Measurements from ENCODE around the gene RABEP1. TPM values are rescaled to one million over a fixed set of nuclear protein-coding genes. Genes with fewer than 3 reads are reported as not detected.

The RABEP1 gene
- total and polyA plus RNA-seq, 9 of the 15 experiments (the other 6 are each of a cell fraction or from before 2014, with no cell fraction given), result 8.2 to 38.9 (median 30.3) TPM

- Histone ChIP-seq H3K36me3 (ENCODE audit: control insufficient read depth, insufficient read depth, low read length) (peaks cover 25% of the 10 kb centered on the region; the same call in 2 of the 3 replicates), H3K9ac (ENCODE audit: insufficient read depth in 1 of 2, low read depth in 2 of 2, low read length in 2 of 2) (no peak overlapping the region), H3K79me2 (ENCODE audit: control insufficient read depth, insufficient read depth, low read length) (no peaks in the 10 kb centered on the region), H3K4me1 (replicated peaks in 1 of 2; ENCODE audit: control insufficient read depth in 2 of 2, insufficient read depth in 2 of 2, low read length in 2 of 2) (no peaks in the 10 kb centered on the region), H3K27ac (ENCODE audit: extremely low read depth, low read depth, low read length) (no peak overlapping the region), H3K9me3 (replicated peaks; ENCODE audit: control insufficient read depth, insufficient read depth, low read depth, low read length) (no peaks in the 10 kb centered on the region), H4K20me1 (replicated peaks; ENCODE audit: control insufficient read depth, insufficient read depth, low read length) (no peaks in the 10 kb centered on the region), H2AFZ (ENCODE audit: low read depth, low read length) (no peak overlapping the region), H3K9me1 (ENCODE audit: control insufficient read depth, insufficient read depth, low read length) (no peaks in the 10 kb centered on the region), H3K4me3 (no peak overlapping the region), H3K4me2 (ENCODE audit: insufficient read depth, low read length) (no peak overlapping the region), H3K27me3 (ENCODE audit: control insufficient read depth in 2 of 2, insufficient read depth in 2 of 2, low read length in 2 of 2) (no peaks in the 10 kb centered on the region)
- no peak for TF ChIP-seq ZNF507 (tag; conservative IDR thresholded peaks at IDR 0.05)
- TF ChIP-seq SMARCA5 (IDR thresholded peaks at IDR 0.05), result no peak
- no peak for TF ChIP-seq CHAMP1 (IDR thresholded peaks at IDR 0.05)
- ChIA-PET CTCF (ENCODE audit: low intra/inter-chr PET ratio) (no interaction called here), POLR2A (no interaction called here)
- no TSS peak for BruUV-seq (replicated peaks)
- in situ Hi-C loops (cut with MboI) (no loop called here), intact Hi-C loops (cut with micrococcal nuclease) (no loop called here)
- 93% methylated on average over 7 of the region's 9 CpGs for WGBS (ENCODE audit: insufficient coverage, low coverage, missing lambda C conversion rate)
- no peak for DNase-seq (ENCODE audit: extremely low read depth in 1 of 4, low spot score in 3 of 4)
- no peak for FAIRE-seq
- no peak for ATAC-seq
Measured at GRCh38 chr17:5344914-5345313, 62.8 kb downstream of the RABEP1 start.

- no peak overlapping the region for H3K4me3 ChIP-seq
- H3K27me3 ChIP-seq (ENCODE audit: control insufficient read depth in 2 of 2, insufficient read depth in 2 of 2, low read length in 2 of 2), result no peaks in the 10 kb centered on the region
- ATAC-seq (no peak), DNase-seq (ENCODE audit: extremely low read depth in 1 of 4, low spot score in 3 of 4) (no peak), FAIRE-seq (no peak)
- ChIA-PET CTCF (ENCODE audit: low intra/inter-chr PET ratio) (no interaction called here), POLR2A (no interaction called here)
- peaks cover 56% of the 10 kb centered on the region for H3K36me3 ChIP-seq (ENCODE audit: control insufficient read depth, insufficient read depth, low read length)
- H3K4me1 ChIP-seq (replicated peaks in 1 of 2; ENCODE audit: control insufficient read depth in 2 of 2, insufficient read depth in 2 of 2, low read length in 2 of 2), result no peaks in the 10 kb centered on the region
- in situ Hi-C loops (cut with MboI), result no loop called here
- no peak overlapping the region for H3K27ac ChIP-seq (ENCODE audit: extremely low read depth, low read depth, low read length)
- H3K4me2 ChIP-seq (ENCODE audit: insufficient read depth, low read length), result no peak overlapping the region
- no peak overlapping the region for H3K9ac ChIP-seq (ENCODE audit: insufficient read depth in 1 of 2, low read depth in 2 of 2, low read length in 2 of 2)
- no peaks in the 10 kb centered on the region for H4K20me1 ChIP-seq (replicated peaks; ENCODE audit: control insufficient read depth, insufficient read depth, low read length)
- no peaks in the 10 kb centered on the region for H3K9me1 ChIP-seq (ENCODE audit: control insufficient read depth, insufficient read depth, low read length)
- intact Hi-C loops (cut with micrococcal nuclease), result no loop called here
- WGBS (ENCODE audit: insufficient coverage, low coverage, missing lambda C conversion rate), result 85% methylated on average over 2 of the region's 4 CpGs
- H2AFZ ChIP-seq (ENCODE audit: low read depth, low read length), result no peak overlapping the region
- no TSS peak for BruUV-seq (replicated peaks)
- H3K9me3 ChIP-seq (replicated peaks; ENCODE audit: control insufficient read depth, insufficient read depth, low read depth, low read length), result no peaks in the 10 kb centered on the region
- no peaks in the 10 kb centered on the region for H3K79me2 ChIP-seq (ENCODE audit: control insufficient read depth, insufficient read depth, low read length)
- TF ChIP-seq RAD21 (CRISPR knock-in tag; conservative IDR thresholded peaks at IDR 0.05 in 1 of 2, IDR thresholded peaks at IDR 0.05 in 1 of 2) (no peak), HDAC1 (IDR thresholded peaks at IDR 0.05) (no peak), CBFB (CRISPR knock-in tag; IDR thresholded peaks at IDR 0.05) (no peak), XRCC4 (IDR thresholded peaks at IDR 0.05; ENCODE audit: extremely low read depth, insufficient read depth, insufficient read length) (no peak), NFIC (IDR thresholded peaks at IDR 0.05) (no peak), ZNF79 (CRISPR knock-in tag; IDR thresholded peaks at IDR 0.05; ENCODE audit: low read depth) (no peak), GABPB2 (CRISPR knock-in tag; conservative IDR thresholded peaks at IDR 0.05) (no peak), CSDE1 (IDR thresholded peaks at IDR 0.05) (no peak), ZNF217 (CRISPR knock-in tag; IDR thresholded peaks at IDR 0.05) (no peak), NELFE (IDR thresholded peaks at IDR 0.05; ENCODE audit: insufficient read depth, insufficient read length) (no peak), ZNF41 (CRISPR knock-in tag; conservative IDR thresholded peaks at IDR 0.05) (no peak), MIER1 (IDR thresholded peaks at IDR 0.05; ENCODE audit: low read depth) (no peak)
- TF ChIP-seq, protein P1, sequence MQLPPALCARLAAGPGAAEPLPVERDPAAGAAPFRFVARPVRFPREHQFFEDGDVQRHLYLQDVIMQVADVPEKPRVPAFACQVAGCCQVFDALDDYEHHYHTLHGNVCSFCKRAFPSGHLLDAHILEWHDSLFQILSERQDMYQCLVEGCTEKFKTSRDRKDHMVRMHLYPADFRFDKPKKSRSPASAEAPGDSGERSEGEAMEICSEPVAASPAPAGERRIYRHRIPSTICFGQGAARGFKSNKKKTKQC (CRISPR knock-in tag; IDR thresholded peaks at IDR 0.05), result no peak
Measured at GRCh38 chr17:5352681-5353289, 70.7 kb downstream of the RABEP1 start.

Measured in K562 (cell line).